Measurements from ENCODE around the gene ABCA6. TPM values are rescaled to one million over a fixed set of nuclear protein-coding genes. Genes with fewer than 3 reads are reported as not detected.

Gene ABCA6
- total RNA-seq, 6 experiments from 2014 or later = 0.07 TPM; not detected in 5

GRCh38 chr17:69093995-69094394 is 47.7 kb downstream of the ABCA6 start:
- no peaks in the 10 kb centered on the region for H3K27me3 Mint-ChIP-seq (ENCODE audit: insufficient read depth)
- no peak for DNase-seq
- H3K36me3 Mint-ChIP-seq (ENCODE audit: low read depth) = no peaks in the 10 kb centered on the region
- H3K4me1 Mint-ChIP-seq (ENCODE audit: low read depth) = no peaks in the 10 kb centered on the region
- no peak for TF ChIP-seq CTCF (IDR thresholded peaks at IDR 0.05)
- no peak overlapping the region for H3K27ac Mint-ChIP-seq
- H3K9me3 Mint-ChIP-seq = peaks cover 20% of the 10 kb centered on the region
- H3K4me3 Mint-ChIP-seq = no peak overlapping the region

GRCh38 chr17:69093279-69093789 is 48.4 kb downstream of the ABCA6 start:
- Mint-ChIP-seq H3K36me3 (ENCODE audit: low read depth) (no peaks in the 10 kb centered on the region), H3K4me3 (no peak overlapping the region)

GRCh38 chr17:69090365-69090764 is 51.3 kb downstream of the ABCA6 start:
- H3K4me3 Mint-ChIP-seq = no peak overlapping the region
- no peaks in the 10 kb centered on the region for H3K27me3 Mint-ChIP-seq (ENCODE audit: insufficient read depth)
- peaks cover 32% of the 10 kb centered on the region for H3K9me3 Mint-ChIP-seq
- no peak for TF ChIP-seq CTCF (IDR thresholded peaks at IDR 0.05)
- H3K36me3 Mint-ChIP-seq (ENCODE audit: low read depth) = no peaks in the 10 kb centered on the region; the same call in 1 of the 2 replicates
- DNase-seq = no peak
- no peak overlapping the region for H3K27ac Mint-ChIP-seq
- H3K4me1 Mint-ChIP-seq (ENCODE audit: low read depth) = no peaks in the 10 kb centered on the region

More at GRCh38 chr17:69093279-69093789, 48.4 kb downstream of the ABCA6 start:
- no peak for TF ChIP-seq CTCF (IDR thresholded peaks at IDR 0.05)
- no peaks in the 10 kb centered on the region for H3K27me3 Mint-ChIP-seq (ENCODE audit: insufficient read depth)
- peaks cover 20% of the 10 kb centered on the region for H3K9me3 Mint-ChIP-seq
- no peaks in the 10 kb centered on the region for H3K4me1 Mint-ChIP-seq (ENCODE audit: low read depth)
- H3K27ac Mint-ChIP-seq = no peak overlapping the region
- DNase-seq = no peak

GRCh38 chr17:69088643-69089200 is 53.0 kb downstream of the ABCA6 start:
- no peak for TF ChIP-seq CTCF (IDR thresholded peaks at IDR 0.05)
- H3K27ac Mint-ChIP-seq = no peak overlapping the region
- no peaks in the 10 kb centered on the region; the same call in 1 of the 2 replicates for H3K36me3 Mint-ChIP-seq (ENCODE audit: low read depth)
- H3K4me1 Mint-ChIP-seq (ENCODE audit: low read depth) = no peaks in the 10 kb centered on the region
- H3K27me3 Mint-ChIP-seq (ENCODE audit: insufficient read depth) = no peaks in the 10 kb centered on the region
- peaks cover 37% of the 10 kb centered on the region for H3K9me3 Mint-ChIP-seq
- DNase-seq = no peak
- no peak overlapping the region for H3K4me3 Mint-ChIP-seq

GRCh38 chr17:69086641-69087040 is 55.1 kb downstream of the ABCA6 start:
- no peak for DNase-seq
- H3K4me3 Mint-ChIP-seq = no peak overlapping the region
- peaks cover 48% of the 10 kb centered on the region for H3K9me3 Mint-ChIP-seq
- H3K27me3 Mint-ChIP-seq (ENCODE audit: insufficient read depth) = no peaks in the 10 kb centered on the region; the same call in 1 of the 2 replicates
- H3K36me3 Mint-ChIP-seq (ENCODE audit: low read depth) = no peaks in the 10 kb centered on the region; the same call in 1 of the 2 replicates
- H3K4me1 Mint-ChIP-seq (ENCODE audit: low read depth) = no peaks in the 10 kb centered on the region
- no peak for TF ChIP-seq CTCF (IDR thresholded peaks at IDR 0.05)
- no peak overlapping the region for H3K27ac Mint-ChIP-seq
